Activated CD8-positive, alpha-beta memory T cell treated with anti-CD3 and anti-CD28 coated beads for 24 hours (primary cell): ENCODE measurements around the gene ULK1.

Source experiments
- DNase-seq: peaks from one replicate; pipeline ENCODE4 v3.0.0-alpha.2; 2020

Gene ULK1

DNA sequence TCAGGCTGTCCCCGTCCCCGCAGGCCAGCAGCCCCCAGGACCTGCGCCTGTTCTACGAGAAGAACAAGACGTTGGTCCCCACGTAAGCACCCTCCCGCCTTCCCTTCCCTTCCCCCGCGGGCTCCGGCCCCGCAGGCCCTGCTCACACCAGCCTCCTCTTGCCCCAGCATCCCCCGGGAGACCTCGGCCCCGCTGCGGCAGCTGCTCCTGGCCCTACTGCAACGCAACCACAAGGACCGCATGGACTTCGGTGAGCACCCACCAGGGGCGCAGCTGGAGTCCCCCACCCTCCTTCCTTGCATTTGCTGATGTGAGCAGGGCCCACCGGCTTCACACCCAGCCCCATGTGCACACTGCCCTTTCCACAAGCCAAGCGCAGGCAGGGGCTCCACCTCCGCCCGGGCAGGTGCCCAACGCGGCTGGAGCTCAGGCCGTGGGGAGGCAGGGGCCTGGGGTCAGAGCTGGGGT lies 15.4 kb downstream of the ULK1 start:
- no peak for DNase-seq

DNA sequence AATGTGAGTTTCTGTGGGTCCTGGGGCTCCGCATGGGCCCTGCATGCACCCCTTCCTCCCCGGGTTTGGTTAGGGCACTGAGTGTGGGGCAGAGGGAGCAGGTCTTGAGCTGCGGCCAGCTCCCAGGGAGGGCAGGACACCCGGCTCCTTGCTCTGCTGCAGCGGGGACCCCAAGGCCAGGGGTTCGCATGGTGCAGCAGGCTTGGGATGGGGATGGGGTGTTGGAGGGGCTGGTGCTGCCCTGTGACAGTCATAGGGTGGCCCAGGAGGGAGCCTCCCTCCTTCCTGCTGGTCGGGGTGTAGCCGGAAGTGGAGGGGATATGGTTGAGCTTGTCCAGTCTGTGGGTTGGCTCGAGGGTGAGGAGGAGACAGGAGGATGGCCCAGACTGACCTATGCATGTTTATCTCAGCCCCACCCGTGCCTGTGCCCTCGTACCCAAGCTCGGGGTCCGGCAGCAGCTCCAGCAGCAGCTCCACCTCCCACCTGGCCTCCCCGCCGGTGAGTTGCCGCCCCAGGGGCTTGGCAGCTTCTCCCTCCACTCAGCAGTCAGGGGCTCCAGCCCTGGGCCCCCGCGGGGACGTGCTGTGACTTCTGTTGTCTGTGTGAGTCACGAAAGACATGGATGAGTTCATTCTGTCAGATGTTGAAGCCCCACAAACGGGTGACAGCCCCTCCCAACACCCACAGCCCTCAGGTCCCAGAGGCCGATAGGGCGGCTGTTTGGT lies 16.0 kb downstream of the ULK1 start:
- DNase-seq: no peak

DNA sequence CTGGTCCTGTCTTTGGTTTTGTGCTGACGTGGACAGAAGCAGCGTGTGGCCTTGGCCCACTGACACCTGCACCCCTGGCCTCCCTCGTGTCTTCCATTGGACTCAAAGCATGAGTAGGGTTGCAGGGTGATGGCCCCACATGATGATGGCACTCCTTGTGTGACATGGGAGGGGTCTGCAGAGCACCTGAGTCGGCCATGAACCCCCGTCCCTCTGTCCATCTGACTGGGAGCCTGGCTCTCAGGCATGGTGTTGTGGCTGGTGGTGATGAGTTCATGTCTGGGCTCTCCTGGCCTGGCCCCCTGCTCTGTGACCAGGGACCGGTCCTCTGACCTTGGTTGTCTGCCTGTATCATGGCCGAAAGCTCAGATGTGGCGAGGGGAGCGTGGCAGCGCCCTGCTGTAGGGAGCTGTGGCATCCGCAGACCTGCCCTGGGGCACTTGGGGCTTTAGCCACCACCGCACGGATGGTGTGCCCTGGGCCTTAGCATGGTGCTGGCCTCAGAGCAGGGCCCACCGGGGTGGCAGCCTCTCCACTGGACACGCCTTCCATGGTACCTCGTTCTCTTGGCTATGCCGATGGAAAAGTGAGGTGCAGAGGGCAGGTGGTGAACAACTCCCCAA lies 16.7 kb downstream of the ULK1 start:
- no peak for DNase-seq

DNA sequence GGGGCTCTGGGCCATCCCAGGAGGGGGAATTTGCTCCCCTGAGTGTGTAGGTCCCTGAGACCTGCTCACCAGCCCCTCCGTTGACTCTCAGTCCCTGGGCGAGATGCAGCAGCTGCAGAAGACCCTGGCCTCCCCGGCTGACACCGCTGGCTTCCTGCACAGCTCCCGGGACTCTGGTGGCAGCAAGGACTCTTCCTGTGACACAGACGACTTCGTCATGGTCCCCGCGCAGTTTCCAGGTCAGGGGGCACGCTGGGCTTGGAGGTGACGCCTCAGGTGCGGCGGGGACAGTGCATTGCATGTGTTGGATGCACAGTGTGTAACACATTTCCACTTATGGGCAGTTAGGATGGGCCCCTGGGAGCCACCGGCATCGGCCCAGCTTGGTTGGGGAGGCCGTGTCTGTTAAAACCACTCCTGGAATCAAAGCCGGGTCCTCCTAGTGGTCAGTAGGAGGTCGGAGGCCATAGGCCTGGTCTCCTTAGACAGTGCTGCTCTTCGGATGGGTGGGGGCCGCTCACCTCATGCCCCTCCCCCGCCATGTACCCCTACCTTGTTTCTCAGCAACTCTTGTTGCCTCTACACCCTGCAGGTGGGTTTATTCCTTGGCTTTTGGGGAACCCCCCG lies 17.5 kb downstream of the ULK1 start:
- DNase-seq: no peak

DNA sequence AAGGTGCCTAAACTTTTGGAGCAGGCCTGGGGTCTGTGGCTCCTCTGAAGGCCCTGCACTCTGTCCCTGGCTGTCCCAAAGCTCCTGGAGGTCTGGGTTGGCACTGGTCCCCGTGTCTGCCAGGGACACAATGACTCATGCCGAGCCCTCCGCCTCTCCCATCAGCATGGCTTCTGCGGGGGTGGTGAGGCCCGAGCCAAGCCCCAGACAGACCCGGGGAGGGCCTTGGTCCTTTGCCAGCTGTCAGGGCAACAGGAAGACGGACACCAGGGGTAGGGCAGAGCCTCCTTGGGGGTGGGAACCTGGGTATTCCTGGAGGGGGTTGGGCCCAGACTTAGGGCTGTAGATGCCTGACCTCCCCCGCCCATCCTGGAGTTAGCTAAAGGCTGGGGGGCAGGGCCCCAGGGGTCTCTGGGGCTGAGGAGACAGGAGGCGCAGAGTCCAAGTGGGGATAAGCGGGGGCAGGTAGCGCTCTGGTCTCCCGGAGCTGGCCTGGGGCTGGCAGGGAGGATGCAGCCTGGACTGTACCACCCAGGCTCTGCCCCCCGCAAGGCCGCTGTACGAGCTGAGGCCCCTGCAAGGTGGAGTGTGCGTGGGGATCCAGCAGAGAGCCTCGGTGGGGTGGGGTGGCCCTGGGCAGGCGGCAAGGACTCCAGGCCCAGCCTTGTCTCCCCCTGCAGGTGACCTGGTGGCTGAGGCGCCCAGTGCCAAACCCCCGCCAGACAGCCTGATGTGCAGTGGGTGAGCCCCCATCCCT lies 18.3 kb downstream of the ULK1 start:
- no peak for DNase-seq

DNA sequence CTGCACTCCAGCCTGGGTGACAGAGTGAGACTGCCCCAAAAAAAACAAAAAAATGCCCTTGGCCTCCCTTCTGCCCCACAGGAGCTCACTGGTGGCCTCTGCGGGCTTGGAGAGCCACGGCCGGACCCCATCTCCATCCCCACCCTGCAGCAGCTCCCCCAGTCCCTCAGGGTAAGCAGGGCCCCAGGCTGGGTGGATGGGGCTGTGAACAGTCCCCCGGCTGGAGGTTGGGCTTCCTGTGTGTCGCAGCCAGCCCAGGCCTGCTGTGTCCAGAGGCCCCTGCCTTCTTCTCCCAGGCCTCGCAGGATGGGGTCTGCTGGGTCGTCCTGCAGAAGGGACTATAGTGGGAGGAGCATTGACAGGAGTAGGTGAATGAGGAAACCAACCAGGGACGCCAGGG lies 19.2 kb downstream of the ULK1 start:
- no peak for DNase-seq

DNA sequence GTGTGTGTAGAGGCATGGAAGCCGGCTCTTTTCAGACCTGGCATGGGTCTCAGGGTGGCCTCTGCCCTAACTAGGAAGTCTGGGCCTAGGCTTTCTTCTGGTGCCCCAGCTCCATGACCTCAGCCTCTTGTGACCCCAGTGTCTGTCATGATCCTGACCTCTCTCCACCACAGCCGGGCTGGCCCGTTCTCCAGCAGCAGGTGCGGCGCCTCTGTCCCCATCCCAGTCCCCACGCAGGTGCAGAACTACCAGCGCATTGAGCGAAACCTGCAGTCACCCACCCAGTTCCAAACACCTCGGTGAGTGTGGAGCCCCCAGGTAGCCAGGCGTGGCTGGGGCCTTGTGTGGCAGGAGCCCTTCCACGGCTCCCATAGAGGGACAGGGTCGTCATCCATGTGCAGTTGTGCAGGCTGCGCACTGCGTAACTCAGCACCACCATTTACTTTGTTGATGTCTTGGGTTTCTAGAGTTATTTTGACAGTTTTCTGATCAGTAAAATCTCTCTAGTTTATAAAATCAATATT lies 19.8 kb downstream of the ULK1 start:
- DNase-seq: no peak

DNA sequence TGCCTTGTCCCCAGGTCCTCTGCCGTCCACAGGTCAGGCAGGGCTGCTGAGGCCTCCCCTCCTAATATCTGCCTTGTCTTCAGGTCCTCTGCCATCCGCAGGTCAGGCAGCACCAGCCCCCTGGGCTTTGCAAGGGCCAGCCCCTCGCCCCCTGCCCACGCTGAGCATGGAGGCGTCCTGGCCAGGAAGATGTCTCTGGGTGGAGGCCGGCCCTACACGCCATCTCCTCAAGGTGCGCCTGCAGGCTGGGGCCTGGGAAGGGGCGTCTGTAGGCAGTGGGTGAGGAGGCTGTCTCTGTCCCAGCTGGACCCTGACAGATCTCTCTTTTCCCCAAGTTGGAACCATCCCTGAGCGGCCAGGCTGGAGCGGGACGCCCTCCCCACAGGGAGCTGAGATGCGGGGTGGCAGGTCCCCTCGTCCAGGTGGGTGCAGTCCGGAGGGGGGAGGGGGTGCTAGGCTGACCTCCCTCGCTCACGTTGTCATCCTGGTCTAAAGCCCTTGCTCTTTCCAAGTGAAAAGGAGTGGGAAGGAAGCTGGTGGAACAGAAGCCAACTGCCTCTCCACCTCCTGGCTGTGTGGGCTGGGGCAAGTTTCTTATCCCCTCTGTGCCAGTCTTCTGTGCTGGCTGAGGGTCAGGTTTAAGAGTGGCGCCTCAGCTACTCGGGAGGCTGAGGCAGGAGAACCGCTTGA lies 20.7 kb downstream of the ULK1 start:
- no peak for DNase-seq

DNA sequence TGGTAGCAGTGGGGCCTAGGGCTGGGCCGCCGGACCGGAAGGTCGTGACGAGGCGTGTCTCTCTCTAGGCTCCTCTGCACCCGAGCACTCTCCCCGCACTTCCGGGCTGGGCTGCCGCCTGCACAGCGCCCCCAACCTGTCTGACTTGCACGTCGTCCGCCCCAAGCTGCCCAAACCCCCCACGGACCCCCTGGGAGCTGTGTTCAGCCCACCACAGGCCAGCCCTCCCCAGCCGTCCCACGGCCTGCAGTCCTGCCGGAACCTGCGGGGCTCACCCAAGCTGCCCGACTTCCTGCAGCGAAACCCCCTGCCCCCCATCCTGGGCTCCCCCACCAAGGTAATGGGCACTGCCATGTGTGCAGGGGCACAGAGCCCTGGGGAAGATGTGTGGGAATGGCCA lies 21.4 kb downstream of the ULK1 start:
- DNase-seq: no peak

DNA sequence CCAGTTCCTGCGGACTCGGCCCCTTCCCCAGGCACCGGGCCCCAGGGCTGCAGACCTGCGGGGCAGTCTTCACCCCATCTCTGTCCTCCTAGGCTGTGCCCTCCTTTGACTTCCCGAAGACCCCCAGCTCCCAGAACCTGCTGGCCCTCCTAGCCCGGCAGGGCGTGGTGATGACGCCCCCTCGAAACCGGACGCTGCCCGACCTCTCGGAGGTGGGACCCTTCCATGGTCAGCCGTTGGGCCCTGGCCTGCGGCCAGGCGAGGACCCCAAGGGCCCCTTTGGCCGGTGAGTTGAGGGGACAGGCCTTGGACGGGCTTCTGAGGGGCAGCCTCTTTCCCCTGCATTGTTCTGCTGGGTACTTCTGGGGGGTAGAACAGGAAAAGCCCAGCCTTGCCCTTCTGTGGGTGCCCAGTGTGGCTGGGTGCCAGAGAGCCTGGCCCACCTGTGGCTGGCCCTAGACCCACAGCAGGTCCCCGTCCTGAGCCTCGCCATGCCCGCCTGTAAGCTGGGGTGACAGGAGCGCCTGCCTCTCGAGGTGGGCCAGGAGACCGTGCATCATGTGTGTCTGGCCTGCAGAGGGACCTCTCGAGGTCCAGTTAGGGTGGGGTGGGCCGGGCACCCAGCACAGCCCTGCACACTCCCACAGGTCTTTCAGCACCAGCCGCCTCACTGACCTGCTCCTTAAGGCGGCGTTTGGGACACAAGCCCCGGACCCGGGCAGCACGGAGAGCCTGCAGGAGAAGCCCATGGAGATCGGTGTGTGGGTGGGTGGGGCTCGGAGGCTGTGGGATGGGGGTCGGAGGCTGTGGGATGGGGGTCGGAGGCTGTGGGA lies 22.1 kb downstream of the ULK1 start:
- DNase-seq: no peak

DNA sequence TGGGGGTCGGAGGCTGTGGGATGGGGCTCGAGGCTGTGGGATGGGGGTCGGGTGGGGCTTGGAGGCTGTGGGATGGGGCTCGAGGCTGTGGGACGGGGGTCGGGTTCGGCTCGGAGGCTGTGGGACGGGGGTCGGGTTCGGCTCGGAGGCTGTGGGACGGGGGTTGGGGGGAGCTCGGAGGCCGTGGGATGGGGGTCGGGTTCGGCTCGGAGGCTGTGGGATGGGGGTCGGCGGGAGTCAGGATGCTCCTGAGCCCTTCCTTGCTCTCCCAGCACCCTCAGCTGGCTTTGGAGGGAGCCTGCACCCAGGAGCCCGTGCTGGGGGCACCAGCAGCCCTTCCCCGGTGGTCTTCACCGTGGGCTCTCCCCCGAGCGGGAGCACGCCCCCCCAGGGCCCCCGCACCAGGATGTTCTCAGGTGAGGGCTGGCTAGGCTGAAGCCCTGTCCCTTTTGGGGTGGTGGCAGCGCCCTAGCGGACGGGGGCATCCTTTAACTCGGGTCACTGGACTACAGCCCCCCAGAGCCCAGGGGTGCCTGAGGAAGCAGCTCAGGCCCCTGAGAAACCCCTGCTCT lies 22.8 kb downstream of the ULK1 start:
- DNase-seq: no peak

DNA sequence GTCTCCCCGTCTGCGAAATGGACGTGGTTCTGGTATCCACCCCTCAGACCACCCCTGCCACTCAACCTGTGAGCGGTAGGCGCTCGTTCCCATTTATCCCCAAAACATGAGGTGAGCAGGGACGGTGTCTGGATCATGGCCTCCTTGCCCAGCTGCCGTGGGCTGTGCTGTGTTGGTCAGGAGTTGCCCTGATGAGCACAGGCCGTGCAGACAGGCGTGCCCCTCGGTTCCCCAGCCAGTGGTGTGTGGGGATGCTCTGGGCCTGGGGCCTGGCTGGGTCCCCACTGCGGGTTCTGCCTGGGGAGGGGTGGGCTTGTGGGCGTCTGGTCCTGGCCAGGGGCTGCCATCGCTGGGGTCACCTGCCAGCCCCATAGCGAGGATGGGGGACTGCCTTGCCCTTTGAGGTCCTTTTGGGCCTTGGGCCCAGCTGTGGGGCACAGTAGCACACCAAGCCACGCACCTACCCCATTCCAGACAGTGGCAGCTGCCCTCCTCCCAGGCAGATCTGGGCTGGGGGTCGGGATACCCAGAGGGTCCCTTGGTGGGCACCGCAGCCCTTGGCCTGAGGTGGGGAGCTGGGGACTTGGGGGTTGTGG lies 23.4 kb downstream of the ULK1 start:
- DNase-seq: no peak

DNA sequence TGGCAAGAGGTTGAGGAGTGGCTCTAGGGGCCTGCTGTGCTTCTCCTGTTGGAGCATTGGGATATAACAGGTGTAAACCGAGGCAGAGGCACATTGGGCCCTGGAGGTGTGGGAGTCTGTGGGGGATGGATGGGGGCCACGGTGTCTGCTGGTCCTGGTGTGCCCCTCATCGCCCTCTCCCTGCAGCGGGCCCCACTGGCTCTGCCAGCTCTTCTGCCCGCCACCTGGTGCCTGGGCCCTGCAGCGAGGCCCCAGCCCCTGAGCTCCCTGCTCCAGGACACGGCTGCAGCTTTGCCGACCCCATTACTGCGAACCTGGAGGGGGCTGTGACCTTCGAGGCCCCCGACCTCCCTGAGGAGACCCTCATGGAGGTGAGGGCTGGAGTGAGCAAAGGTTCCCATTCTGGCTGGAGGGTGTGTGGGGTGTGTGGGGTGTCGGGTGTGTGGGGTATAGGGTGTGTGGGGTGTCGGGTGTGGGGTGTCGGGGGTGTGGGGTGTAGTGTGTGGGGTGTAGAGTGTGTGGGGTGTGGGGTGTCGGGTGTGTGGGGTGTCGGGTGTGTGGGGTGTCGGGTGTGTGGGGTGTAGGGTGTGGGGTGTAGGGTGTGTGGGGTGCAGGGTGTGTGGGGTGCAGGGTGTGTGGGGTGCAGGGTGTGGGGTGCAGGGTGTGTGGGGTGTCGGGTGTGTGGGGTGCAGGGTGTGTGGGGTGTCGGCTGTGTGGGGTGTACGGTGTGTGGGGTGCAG lies 24.1 kb downstream of the ULK1 start:
- DNase-seq: no peak

DNA sequence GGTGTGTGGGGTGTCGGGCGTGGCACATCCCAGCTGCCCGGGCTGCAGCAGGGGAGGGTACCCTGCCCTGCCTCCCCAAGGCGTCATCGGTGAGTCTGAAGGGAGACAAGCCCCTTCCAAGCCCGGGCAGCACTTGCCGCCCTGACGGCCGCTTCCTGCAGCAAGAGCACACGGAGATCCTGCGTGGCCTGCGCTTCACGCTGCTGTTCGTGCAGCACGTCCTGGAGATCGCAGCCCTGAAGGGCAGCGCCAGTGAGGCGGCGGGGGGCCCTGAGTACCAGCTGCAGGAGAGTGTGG lies 24.6 kb downstream of the ULK1 start:
- no peak for DNase-seq

DNA sequence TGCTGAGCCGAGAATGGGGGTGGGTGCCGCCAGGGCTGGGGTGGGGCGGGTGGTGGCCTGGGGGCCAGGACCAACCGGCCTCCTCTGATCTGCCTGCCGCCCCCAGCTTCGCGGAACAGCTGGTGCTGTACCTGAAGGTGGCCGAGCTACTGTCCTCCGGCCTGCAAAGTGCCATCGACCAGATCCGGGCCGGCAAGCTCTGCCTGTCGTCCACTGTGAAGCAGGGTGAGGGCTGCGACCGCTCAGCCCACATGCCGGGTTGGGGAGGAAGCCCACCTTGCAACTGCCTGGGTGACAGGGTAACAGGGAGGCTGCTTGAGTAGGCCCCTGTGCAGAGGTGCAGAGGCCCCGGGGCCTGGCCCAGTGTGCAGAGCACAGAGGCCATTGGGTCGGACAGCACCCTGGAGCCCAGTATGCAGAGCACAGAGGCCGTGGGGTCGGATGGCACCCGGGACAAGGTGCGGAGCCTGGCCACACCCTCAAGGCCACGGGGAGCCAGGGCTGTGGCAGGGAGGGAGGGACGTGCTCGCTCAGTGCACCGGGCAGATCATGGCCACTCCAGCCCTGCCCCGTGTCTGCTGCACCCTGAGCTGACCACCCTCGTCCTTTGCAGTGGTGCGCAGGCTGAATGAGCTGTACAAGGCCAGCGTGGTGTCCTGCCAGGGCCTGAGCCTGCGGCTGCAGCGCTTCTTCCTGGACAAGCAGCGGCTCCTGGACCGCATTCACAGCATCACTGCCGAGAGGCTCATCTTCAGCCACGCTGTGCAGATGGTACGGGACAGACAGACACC lies 25.1 kb downstream of the ULK1 start:
- DNase-seq: no peak

DNA sequence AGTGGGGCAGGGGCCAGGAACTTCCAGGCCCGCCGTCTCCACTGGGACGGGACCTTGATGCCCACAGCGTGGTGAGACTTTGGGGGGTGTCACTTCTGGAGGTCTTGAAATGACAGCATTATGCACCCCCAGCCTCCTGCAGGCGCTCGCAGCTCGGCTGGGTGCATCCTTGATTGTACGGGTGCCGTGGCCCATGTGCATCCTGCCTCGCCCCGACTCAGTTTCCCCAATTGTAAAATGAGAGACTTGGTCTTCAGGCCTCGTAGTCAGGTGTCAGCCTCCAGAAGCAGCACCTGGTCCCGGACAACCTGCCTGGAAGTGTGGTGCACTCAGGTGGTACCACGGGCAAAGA lies 25.7 kb downstream of the ULK1 start:
- DNase-seq: no peak

DNA sequence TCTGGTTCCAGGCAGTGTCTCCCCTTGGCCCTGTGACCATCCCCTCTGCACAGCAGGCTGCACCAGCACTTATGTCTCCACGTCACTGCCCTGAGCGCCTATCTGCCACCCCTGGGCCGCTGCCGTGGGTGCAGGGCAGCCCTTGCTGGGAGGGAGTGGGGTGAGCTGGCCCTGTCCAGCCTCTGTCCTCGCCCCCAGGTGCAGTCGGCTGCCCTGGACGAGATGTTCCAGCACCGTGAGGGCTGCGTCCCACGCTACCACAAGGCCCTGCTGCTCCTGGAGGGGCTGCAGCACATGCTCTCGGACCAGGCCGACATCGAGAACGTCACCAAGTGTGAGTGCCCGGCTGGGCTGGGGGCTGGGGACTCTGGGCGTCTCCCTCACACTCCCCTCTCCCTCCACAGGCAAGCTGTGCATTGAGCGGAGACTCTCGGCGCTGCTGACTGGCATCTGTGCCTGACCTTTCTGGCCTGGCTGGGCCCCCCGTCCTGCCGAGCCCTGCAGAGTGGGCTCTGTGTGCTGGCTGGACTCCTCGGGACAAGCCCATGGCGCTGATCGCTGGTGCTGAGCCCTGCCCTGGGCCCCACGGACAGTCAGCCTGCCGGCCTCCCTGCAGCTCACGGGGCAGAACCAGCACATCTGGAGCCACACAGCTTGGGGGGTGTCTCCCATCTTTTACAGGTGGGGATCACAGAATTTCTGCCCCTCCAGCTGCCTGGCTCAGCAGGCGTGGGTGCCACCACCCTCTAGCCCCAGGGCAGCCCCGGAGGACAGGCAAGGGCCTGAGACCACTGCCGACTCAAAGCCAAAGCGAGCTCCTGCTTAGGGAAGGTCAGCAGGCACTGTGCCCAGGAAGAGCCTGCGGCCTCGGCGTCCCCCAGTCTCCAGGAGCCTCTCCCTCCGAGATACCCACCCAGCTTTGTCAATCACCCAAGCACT lies 26.7 kb downstream of the ULK1 start:
- no peak for DNase-seq
